NB4 (cell line): ENCODE results near the gene AGBL1.

Experiments used
- POLR2A ChIP-seq: IDR thresholded peaks from 2 replicates; pipeline ENCODE4 v1.6.1; 2011; ENCODE audit warnings: mild to moderate bottlenecking; ENCODE audit not compliant: insufficient read length; ENCODE audit errors: extremely low read depth
- TF ChIP-seq, protein P1 (sequence below): IDR thresholded peaks from one replicate; pipeline ENCODE4 v1.5.1; 2012; ENCODE audit warnings: low read depth, low read length

DNA sequence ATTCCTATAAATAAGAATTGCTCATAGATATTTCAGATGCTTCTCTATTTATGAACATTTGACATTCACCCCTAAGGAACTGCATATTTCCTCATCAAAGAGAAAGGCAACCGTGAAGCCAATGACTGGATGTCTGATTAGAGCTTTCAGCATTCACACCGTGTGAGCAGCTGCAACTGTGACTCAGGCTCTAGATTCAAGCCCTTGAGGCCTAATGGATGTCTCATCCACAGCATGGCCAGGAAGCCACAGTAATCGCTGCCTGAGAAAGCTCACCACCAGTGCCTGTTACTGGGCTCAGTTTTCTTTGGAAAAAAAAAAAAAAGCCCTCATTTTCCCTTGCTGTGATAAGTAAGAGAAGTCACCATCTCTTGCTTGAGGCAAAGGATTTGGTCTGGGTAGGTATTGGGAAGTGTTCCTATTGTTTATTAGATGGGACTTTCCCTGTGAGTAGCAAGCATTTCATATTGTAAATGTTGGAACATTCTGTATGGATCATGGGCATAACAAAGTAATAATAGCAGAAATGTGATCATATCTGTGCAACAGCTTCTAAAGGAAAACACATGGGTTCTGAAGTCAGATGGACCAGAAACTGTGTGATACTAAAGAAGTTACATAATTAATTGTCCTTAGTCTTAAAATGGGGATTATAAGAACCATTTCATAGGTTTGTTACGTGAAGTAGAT is 783.7 kb downstream of the AGBL1 start:
- TF ChIP-seq, protein P1, sequence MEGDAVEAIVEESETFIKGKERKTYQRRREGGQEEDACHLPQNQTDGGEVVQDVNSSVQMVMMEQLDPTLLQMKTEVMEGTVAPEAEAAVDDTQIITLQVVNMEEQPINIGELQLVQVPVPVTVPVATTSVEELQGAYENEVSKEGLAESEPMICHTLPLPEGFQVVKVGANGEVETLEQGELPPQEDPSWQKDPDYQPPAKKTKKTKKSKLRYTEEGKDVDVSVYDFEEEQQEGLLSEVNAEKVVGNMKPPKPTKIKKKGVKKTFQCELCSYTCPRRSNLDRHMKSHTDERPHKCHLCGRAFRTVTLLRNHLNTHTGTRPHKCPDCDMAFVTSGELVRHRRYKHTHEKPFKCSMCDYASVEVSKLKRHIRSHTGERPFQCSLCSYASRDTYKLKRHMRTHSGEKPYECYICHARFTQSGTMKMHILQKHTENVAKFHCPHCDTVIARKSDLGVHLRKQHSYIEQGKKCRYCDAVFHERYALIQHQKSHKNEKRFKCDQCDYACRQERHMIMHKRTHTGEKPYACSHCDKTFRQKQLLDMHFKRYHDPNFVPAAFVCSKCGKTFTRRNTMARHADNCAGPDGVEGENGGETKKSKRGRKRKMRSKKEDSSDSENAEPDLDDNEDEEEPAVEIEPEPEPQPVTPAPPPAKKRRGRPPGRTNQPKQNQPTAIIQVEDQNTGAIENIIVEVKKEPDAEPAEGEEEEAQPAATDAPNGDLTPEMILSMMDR: no peak
- TF ChIP-seq POLR2A: no peak
